IMR-90 (cell line): Measurements from ENCODE around the gene PLEKHA8. TPM values are rescaled to one million over a fixed set of nuclear protein-coding genes. Genes with fewer than 3 reads are reported as not detected.

Source experiments
- ATAC-seq: fragments of 200-7000 bp; cut with Tn5 transposase; 2 replicates; pipeline ENCODE4 v1.9.1; 2020; ENCODE audit warnings: low read depth, mild to moderate bottlenecking, moderate library complexity
- BruUV-seq: library from RNA; stranded (reverse); fragments of 400-500 nt; replicated peaks from 2 replicates; lab custom pipeline; 2021; lab: Mats Ljungman, UMichigan
- CTCF ChIA-PET: fragments of 300-600 bp; formaldehyde crosslinking; extraction: SDS; loops from one replicate; lab custom pipeline; 2021; ENCODE audit warnings: antibody characterized with exemption; lab: Yijun Ruan, JAX
- POLR2A ChIA-PET: fragments of 300-600 bp; sonication (Branson Sonifier 250); formaldehyde crosslinking; loops from one replicate; lab custom pipeline; 2022; ENCODE audit warnings: antibody characterized with exemption; ENCODE audit not compliant: unreplicated experiment; lab: Charles Lee
- DNase-seq: peaks from one replicate; pipeline ENCODE4 v3.0.0; 2013
- H2AFZ ChIP-seq: replicated peaks from 2 replicates; pipeline ENCODE3; 2013; ENCODE audit warnings: low read length, mild to moderate bottlenecking; ENCODE audit not compliant: poor library complexity
- H2AK5ac ChIP-seq: 2 replicates; pipeline ENCODE4 v1.6.1; 2013; ENCODE audit warnings: low read depth, low read length, inconsistent platforms
- H2AK9ac ChIP-seq: replicated peaks from 2 replicates; pipeline ENCODE3; 2013; ENCODE audit warnings: mild to moderate bottlenecking, low read depth, low read length, moderate library complexity; ENCODE audit not compliant: poor library complexity
- H2BK120ac ChIP-seq: 2 replicates; pipeline ENCODE4 v1.6.1; 2013; ENCODE audit warnings: low read depth, low read length, inconsistent platforms
- H2BK15ac ChIP-seq: 3 replicates; pipeline ENCODE4 v1.6.1; 2013; ENCODE audit warnings: low read depth, low read length, inconsistent platforms
- H2BK20ac ChIP-seq: 2 replicates; pipeline ENCODE4 v1.6.1; 2013; ENCODE audit warnings: low read depth, mild to moderate bottlenecking, inconsistent platforms, low read length, moderate library complexity
- H2BK5ac ChIP-seq: 2 replicates; pipeline ENCODE4 v1.6.1; 2013; ENCODE audit warnings: mild to moderate bottlenecking, low read depth, low read length, inconsistent platforms; ENCODE audit not compliant: poor library complexity, severe bottlenecking
- H3K14ac ChIP-seq: replicated peaks from 2 replicates; pipeline ENCODE4 v1.6.1; 2013; ENCODE audit warnings: low read depth, low read length, inconsistent platforms
- H3K18ac ChIP-seq: 2 replicates; pipeline ENCODE4 v1.6.1; 2013; ENCODE audit warnings: low read depth, low read length, control low read depth
- H3K23ac ChIP-seq: 2 replicates; pipeline ENCODE4 v1.6.1; 2013; ENCODE audit warnings: low read depth, low read length, inconsistent platforms
- H3K27ac ChIP-seq: 2 replicates; pipeline ENCODE4 v1.5.1; 2013; ENCODE audit warnings: mild to moderate bottlenecking, control low read depth, low read length; ENCODE audit not compliant: insufficient read depth
- H3K27me3 ChIP-seq: 2 replicates; pipeline ENCODE4 v1.6.1; 2013; ENCODE audit warnings: low read length; ENCODE audit not compliant: control insufficient read depth, insufficient read depth
- H3K36me3 ChIP-seq: 2 replicates; pipeline ENCODE4 v1.6.1; 2013; ENCODE audit warnings: low read length, mixed read lengths; ENCODE audit not compliant: control insufficient read depth, insufficient read depth
- H3K4ac ChIP-seq: 2 replicates; pipeline ENCODE4 v1.6.1; 2013; ENCODE audit warnings: low read depth, low read length, inconsistent platforms
- H3K4me1 ChIP-seq: 2 replicates; pipeline ENCODE4 v1.6.1; 2013; ENCODE audit warnings: low read length, mixed read lengths; ENCODE audit not compliant: control insufficient read depth, insufficient read depth
- H3K4me2 ChIP-seq: 2 replicates; pipeline ENCODE4 v1.6.1; 2013; ENCODE audit warnings: low read depth, mild to moderate bottlenecking, control low read depth, low read length, moderate library complexity
- H3K4me3 ChIP-seq: 2 replicates; pipeline ENCODE4 v1.5.1; 2013; ENCODE audit warnings: low read depth, mild to moderate bottlenecking, control low read depth, low read length, moderate library complexity; ENCODE audit not compliant: insufficient read depth
- H3K56ac ChIP-seq: 2 replicates; pipeline ENCODE4 v1.6.1; 2013; ENCODE audit warnings: low read length, inconsistent platforms; ENCODE audit not compliant: insufficient read depth; ENCODE audit errors: extremely low read depth
- H3K79me1 ChIP-seq, 2 experiments: 2 replicates each; pipeline ENCODE4 v1.6.1; 2013; ENCODE audit warnings: low read length in 2 of 2, inconsistent platforms in 1 of 2, low read depth in 1 of 2
- H3K9ac ChIP-seq: 2 replicates; pipeline ENCODE4 v1.6.1; 2013; ENCODE audit warnings: low read depth, low read length, control low read depth
- H3K9me1 ChIP-seq: 2 replicates; pipeline ENCODE4 v1.6.1; 2013; ENCODE audit warnings: low read length, inconsistent platforms; ENCODE audit not compliant: insufficient read depth
- H3K9me3 ChIP-seq: 2 replicates; pipeline ENCODE4 v1.6.1; 2013; ENCODE audit warnings: low read length; ENCODE audit not compliant: control insufficient read depth, insufficient read depth
- H4K20me1 ChIP-seq: 2 replicates; pipeline ENCODE4 v1.6.1; 2013; ENCODE audit warnings: low read length, inconsistent platforms; ENCODE audit not compliant: insufficient read depth
- H4K5ac ChIP-seq: 2 replicates; pipeline ENCODE4 v1.6.1; 2013; ENCODE audit warnings: mild to moderate bottlenecking, low read depth, low read length, control low read depth
- H4K8ac ChIP-seq, 2 experiments: 2 replicates each; pipeline ENCODE4 v1.6.1; 2013; ENCODE audit warnings: low read depth in 2 of 2, low read length in 2 of 2, control low read depth in 1 of 2, inconsistent platforms in 1 of 2
- H4K91ac ChIP-seq: 2 replicates; pipeline ENCODE4 v1.6.1; 2013; ENCODE audit warnings: low read depth, low read length, inconsistent platforms; ENCODE audit not compliant: insufficient read depth
- BHLHE40 ChIP-seq: fragments of 150-350 bp; IDR thresholded peaks from 2 replicates; pipeline ENCODE4 v1.6.1; 2016; ENCODE audit warnings: mild to moderate bottlenecking, low read depth, low read length
- CEBPB ChIP-seq: IDR thresholded peaks from 2 replicates; pipeline ENCODE4 v1.6.1; 2012; ENCODE audit warnings: low read depth, low read length, improper control_type of control experiment
- CHD1 ChIP-seq: IDR thresholded peaks from 2 replicates; pipeline ENCODE4 v1.6.1; 2012; ENCODE audit warnings: low read depth, low read length, improper control_type of control experiment
- ELK1 ChIP-seq: fragments of 150-350 bp; IDR thresholded peaks from 2 replicates; pipeline ENCODE4 v1.6.1; 2016; ENCODE audit warnings: low read depth, mild to moderate bottlenecking, low read length, moderate library complexity, borderline replicate concordance
- FOS ChIP-seq: fragments of 150-350 bp; IDR thresholded peaks from 2 replicates; pipeline ENCODE4 v1.6.1; 2016; ENCODE audit warnings: low read depth, low read length
- MAFK ChIP-seq: IDR thresholded peaks from 2 replicates; pipeline ENCODE4 v1.6.1; 2012; ENCODE audit warnings: low read depth, low read length, improper control_type of control experiment
- MAZ ChIP-seq: IDR thresholded peaks from 2 replicates; pipeline ENCODE4 v1.6.1; 2012; ENCODE audit warnings: low read depth, mild to moderate bottlenecking, low read length, improper control_type of control experiment, moderate library complexity, borderline replicate concordance
- MXI1 ChIP-seq: IDR thresholded peaks from 2 replicates; pipeline ENCODE4 v1.6.1; 2012; ENCODE audit warnings: low read depth, mild to moderate bottlenecking, low read length, moderate library complexity, borderline replicate concordance
- POLR2A ChIP-seq: IDR thresholded peaks from 2 replicates; pipeline ENCODE4 v1.6.1; 2012; ENCODE audit warnings: mild to moderate bottlenecking, low read depth, low read length
- RAD21 ChIP-seq: IDR thresholded peaks from 2 replicates; pipeline ENCODE4 v1.6.1; 2012; ENCODE audit warnings: low read length, improper control_type of control experiment
- RCOR1 ChIP-seq: IDR thresholded peaks from 2 replicates; pipeline ENCODE4 v1.6.1; 2012; ENCODE audit warnings: mild to moderate bottlenecking, low read length, improper control_type of control experiment; ENCODE audit not compliant: insufficient replicate concordance
- RFX5 ChIP-seq: IDR thresholded peaks from 2 replicates; pipeline ENCODE4 v1.8.0; 2012; ENCODE audit warnings: low read depth, mild to moderate bottlenecking, low read length, moderate library complexity
- USF2 ChIP-seq: fragments of 150-350 bp; IDR thresholded peaks from 2 replicates; pipeline ENCODE4 v1.6.1; 2017; ENCODE audit warnings: mild to moderate bottlenecking, antibody characterized with exemption, low read length, low read depth
- WGBS, 2 experiments: methylation state at CpG; one replicate each; pipeline versions ENCODE4 v1.1.5 to v1.1.7; 2013; ENCODE audit warnings: missing lambda C conversion rate in 2 of 2; ENCODE audit not compliant: insufficient read length in 1 of 2; ENCODE audit errors: extremely low coverage in 2 of 2; 5-methylcytosine and 5-hydroxymethylcytosine counted together
- dilution Hi-C: fragments of 300-500 bp; cut with HindIII; formaldehyde crosslinking; loops from one replicate; pipeline ENCODE4 v1.14.3; 2018; ENCODE audit warnings: low sequenced_read_pairs; ENCODE audit not compliant: unreplicated experiment
- in situ Hi-C: fragments of 300-500 bp; cut with MboI; formaldehyde crosslinking; loops from 3 replicates; pipeline ENCODE4 v1.14.3; 2019; ENCODE audit warnings: low sequenced_read_pairs, inconsistent platforms, mixed read lengths
- intact Hi-C: fragments of 100-400 bp; cut with micrococcal nuclease; formaldehyde crosslinking; loops from 2 replicates; pipeline ENCODE4 v1.10.0; 2022
- polyA plus RNA-seq, 3 experiments: library from polyadenylated mRNA; depleted of rRNA; stranded (reverse); fragments of >200 nt; gene quantifications; 2 replicates each; pipeline ENCODE4 v1.2.3, GENCODE V29; 2012; ENCODE audit warnings: low replicate concordance in 1 of 3
- total RNA-seq: library from RNA; depleted of rRNA; stranded (reverse); fragments of >200 nt; gene quantifications from 2 replicates; pipeline ENCODE4 v1.2.3, GENCODE V29; 2012
- TF ChIP-seq, protein P1 (sequence below): conservative IDR thresholded peaks from 2 replicates; pipeline ENCODE4 v1.5.1; 2012; ENCODE audit warnings: mild to moderate bottlenecking, low read depth, low read length, improper control_type of control experiment

PLEKHA8 gene
- total and polyA plus RNA-seq, 2 of the 4 experiments (the other 2 are of a cell fraction): 3.6 to 9.7 TPM

DNA sequence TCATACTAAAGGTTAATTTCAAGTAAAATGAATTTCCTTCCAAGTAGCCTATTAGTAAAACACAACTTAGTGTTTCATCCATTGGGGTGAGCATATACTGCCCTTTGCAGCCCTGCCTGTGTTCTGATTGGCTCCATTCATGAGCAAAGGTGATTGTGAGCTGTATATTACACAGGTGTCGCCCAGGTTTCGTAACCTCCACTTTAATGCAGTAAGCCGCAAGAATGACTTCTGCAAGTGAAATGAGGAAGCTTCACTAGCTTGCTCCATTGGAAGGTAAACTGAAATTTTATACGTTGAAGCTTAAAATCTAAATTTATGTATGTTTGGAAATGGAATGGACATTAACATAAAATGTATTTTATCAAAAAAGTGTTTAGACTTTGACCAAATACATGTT is 131.0 kb downstream of the PLEKHA8 start:
- Histone ChIP-seq H3K4ac (no peak overlapping the region), H3K27ac (no peak overlapping the region), H3K4me1 (peaks cover 2% of the 10 kb centered on the region; the same call in 1 of the 2 replicates), H3K27me3 (no peaks in the 10 kb centered on the region), H4K20me1 (no peaks in the 10 kb centered on the region), H2AK9ac (no peak overlapping the region), H2AFZ (no peak overlapping the region), H3K4me2 (no peak overlapping the region), H3K18ac (no peak overlapping the region), H4K5ac (no peak overlapping the region), H4K8ac (no peak overlapping the region), H2AK5ac (no peak overlapping the region), H4K91ac (no peak overlapping the region), H2BK5ac (no peak overlapping the region), H2BK15ac (no peak overlapping the region), H3K9me1 (peaks cover 8% of the 10 kb centered on the region; the same call in 1 of the 2 replicates), H3K56ac (no peak overlapping the region), H3K23ac (no peak overlapping the region), H3K9me3 (no peaks in the 10 kb centered on the region), H3K4me3 (no peak overlapping the region), H2BK120ac (no peak overlapping the region), H2BK20ac (no peak overlapping the region), H3K79me1 (no peaks in the 10 kb centered on the region), H3K36me3 (no peaks in the 10 kb centered on the region; the same call in 1 of the 2 replicates), H3K9ac (no peak overlapping the region), H3K14ac (no peak overlapping the region)
- TF ChIP-seq MAZ (no peak), MAFK (no peak), CEBPB (no peak), MXI1 (no peak), RAD21 (no peak), CHD1 (no peak), RFX5 (no peak), ELK1 (no peak), USF2 (no peak), BHLHE40 (no peak), RCOR1 (no peak), POLR2A (no peak), FOS (no peak)
- TF ChIP-seq, protein P1, sequence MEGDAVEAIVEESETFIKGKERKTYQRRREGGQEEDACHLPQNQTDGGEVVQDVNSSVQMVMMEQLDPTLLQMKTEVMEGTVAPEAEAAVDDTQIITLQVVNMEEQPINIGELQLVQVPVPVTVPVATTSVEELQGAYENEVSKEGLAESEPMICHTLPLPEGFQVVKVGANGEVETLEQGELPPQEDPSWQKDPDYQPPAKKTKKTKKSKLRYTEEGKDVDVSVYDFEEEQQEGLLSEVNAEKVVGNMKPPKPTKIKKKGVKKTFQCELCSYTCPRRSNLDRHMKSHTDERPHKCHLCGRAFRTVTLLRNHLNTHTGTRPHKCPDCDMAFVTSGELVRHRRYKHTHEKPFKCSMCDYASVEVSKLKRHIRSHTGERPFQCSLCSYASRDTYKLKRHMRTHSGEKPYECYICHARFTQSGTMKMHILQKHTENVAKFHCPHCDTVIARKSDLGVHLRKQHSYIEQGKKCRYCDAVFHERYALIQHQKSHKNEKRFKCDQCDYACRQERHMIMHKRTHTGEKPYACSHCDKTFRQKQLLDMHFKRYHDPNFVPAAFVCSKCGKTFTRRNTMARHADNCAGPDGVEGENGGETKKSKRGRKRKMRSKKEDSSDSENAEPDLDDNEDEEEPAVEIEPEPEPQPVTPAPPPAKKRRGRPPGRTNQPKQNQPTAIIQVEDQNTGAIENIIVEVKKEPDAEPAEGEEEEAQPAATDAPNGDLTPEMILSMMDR: no peak
- ATAC-seq: no peak
- CTCF ChIA-PET: no interaction called here
- no TSS peak for BruUV-seq
- WGBS, 2 experiments: 90% methylated on average over 2 of the region's 4 CpGs; no CpG with 5 or more reads in 1 of the 2 experiments
- POLR2A ChIA-PET: no interaction called here
- in situ Hi-C loops (no loop called here), dilution Hi-C loops (no loop called here), intact Hi-C loops (no loop called here)
- no peak for DNase-seq
